Measurements from ENCODE around the gene TPRG1.

GRCh38 chr3:189273736-189274135 is 102.0 kb downstream of the TPRG1 start:
- TF ChIP-seq POLR2A (IDR thresholded peaks at IDR 0.05), result no peak
- no peak for TF ChIP-seq POLR2AphosphoS5 (IDR thresholded peaks at IDR 0.05)
- no peak for TF ChIP-seq EP300 (IDR thresholded peaks at IDR 0.05; ENCODE audit: low read depth)
- no peak for TF ChIP-seq CTCF (IDR thresholded peaks at IDR 0.05)
